ENCODE measurements around the gene CELA2A. TPM values are rescaled to one million over a fixed set of nuclear protein-coding genes. Genes with fewer than 3 reads are reported as not detected.

Gene CELA2A
- polyA plus RNA-seq, 1 donor (not counting 4 experiments of a cell fraction or from before 2014, with no cell fraction given): not detected

- no peak overlapping the region for H3K4me2 ChIP-seq (ENCODE audit: control insufficient read depth, extremely low read depth, insufficient read depth, low read depth, low read length)
- peaks cover 4 to 14% of the 10 kb centered on the region in 2 experiments for H3K36me3 ChIP-seq (ENCODE audit: control insufficient read depth in 2 of 2, extremely low read depth in 1 of 2, insufficient read depth in 2 of 2, low read length in 2 of 2)
- peaks cover 53% of the 10 kb centered on the region for H3K4me1 ChIP-seq (ENCODE audit: control insufficient read depth, extremely low read depth, insufficient read depth, low read length)
- no peak overlapping the region for H3K9ac ChIP-seq (ENCODE audit: control insufficient read depth, extremely low read depth, insufficient read depth, low read length)
- peaks cover 7% of the 10 kb centered on the region for H4K20me1 ChIP-seq (ENCODE audit: control insufficient read depth, extremely low read depth, insufficient read depth, low read length)
- dilution Hi-C loops (cut with MboI; ENCODE audit: extremely low pct_ligation_motif_present, low sequenced_read_pairs): loop anchor here (10.0 kb wide), 1 partner anchor 80 kb away; no protein-coding TSS in a partner anchor
- no peak overlapping the region for H2AFZ ChIP-seq (ENCODE audit: control insufficient read depth, low read length)
- no peaks in the 10 kb centered on the region for H3K9me3 ChIP-seq (ENCODE audit: control insufficient read depth, low read depth, low read length)
- no peak for FAIRE-seq
- no peaks in the 10 kb centered on the region for H3K27me3 ChIP-seq (ENCODE audit: control insufficient read depth, extremely low read depth, insufficient read depth, low read length)
- TF ChIP-seq EZH2 (IDR thresholded peaks at IDR 0.05; ENCODE audit: low read length) (no peak), CTCF (optimal IDR thresholded peaks at IDR 0.05 in 1 of 3, IDR thresholded peaks at IDR 0.05 in 1 of 3, conservative IDR thresholded peaks at IDR 0.05 in 1 of 3; ENCODE audit: extremely low read depth in 1 of 3, insufficient read depth in 2 of 3, low read length in 3 of 3) (no peak)
- peaks cover 73% of the 10 kb centered on the region for H3K79me2 ChIP-seq (ENCODE audit: control insufficient read depth, insufficient read depth, low read length)
- peaks cover 2% of the 10 kb centered on the region for H3K9me1 ChIP-seq (ENCODE audit: control insufficient read depth, extremely low read depth, insufficient read depth, low read length)
- no peak for DNase-seq (ENCODE audit: low read depth, low spot score)
- no peak overlapping the region for H3K27ac ChIP-seq (ENCODE audit: control insufficient read depth, insufficient read depth, low read length)
- no peak overlapping the region for H3K4me3 ChIP-seq (ENCODE audit: control insufficient read depth in 2 of 3, extremely low read depth in 1 of 3, insufficient read depth in 2 of 3, low read depth in 1 of 3, low read length in 3 of 3)
Measured at GRCh38 chr1:15414445-15414983, 42.0 kb upstream of the CELA2A start.

DNA sequence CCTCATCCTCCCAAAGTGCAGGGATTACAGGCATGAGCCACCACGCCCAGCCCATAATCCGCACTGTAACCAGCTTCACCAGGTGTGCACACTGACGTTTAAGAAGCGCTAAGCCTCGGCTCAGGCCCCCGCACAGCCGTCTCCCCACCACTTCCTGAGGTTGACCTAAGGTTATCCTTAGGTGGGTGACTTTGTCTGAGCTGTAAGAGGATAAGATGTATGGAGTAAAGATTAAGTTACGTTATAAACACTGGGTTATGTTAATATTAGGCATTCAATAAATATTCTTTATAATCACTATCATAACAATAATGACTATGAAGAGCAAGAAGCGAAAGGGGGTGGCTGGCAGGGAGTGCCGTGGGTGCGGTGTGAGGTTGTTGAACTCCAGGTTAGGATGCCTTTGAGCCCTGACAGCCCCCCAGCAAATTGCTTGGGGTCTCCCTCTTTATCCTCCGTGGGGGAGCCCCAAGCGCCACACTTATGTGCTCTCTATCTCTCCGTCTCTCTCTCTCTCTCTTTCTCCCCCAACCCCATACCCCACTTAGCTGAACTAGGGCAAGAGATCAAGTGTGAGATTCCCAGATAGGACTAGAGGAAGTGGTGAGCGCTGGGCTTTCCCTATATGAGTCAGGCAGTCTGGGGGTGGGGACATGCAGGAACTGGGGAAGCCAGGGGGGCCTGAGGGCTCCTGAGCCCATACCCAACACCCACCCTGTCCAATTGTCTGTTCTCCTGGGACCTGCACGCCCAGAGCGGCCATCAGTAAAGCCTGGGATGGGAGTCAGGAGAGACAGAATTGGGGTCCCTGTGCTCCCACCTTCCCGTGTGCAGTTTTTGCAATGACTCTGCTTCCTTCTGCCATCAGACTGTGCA is 39.2 kb upstream of the CELA2A start:
- Histone ChIP-seq H4K20me1 (ENCODE audit: control insufficient read depth, extremely low read depth, insufficient read depth, low read length) (peaks cover 6% of the 10 kb centered on the region), H3K36me3 (ENCODE audit: control insufficient read depth in 2 of 2, extremely low read depth in 1 of 2, insufficient read depth in 2 of 2, low read length in 2 of 2) (peaks cover 7 to 32% of the 10 kb centered on the region in 2 experiments), H3K27ac (ENCODE audit: control insufficient read depth, insufficient read depth, low read length) (peak overlapping the region; percentile 92), H3K79me2 (ENCODE audit: control insufficient read depth, insufficient read depth, low read length) (peaks cover 74% of the 10 kb centered on the region), H3K9me3 (ENCODE audit: control insufficient read depth, low read depth, low read length) (no peaks in the 10 kb centered on the region), H3K4me2 (ENCODE audit: control insufficient read depth, extremely low read depth, insufficient read depth, low read depth, low read length) (peak overlapping the region; percentile 79), H3K4me3 (ENCODE audit: control insufficient read depth in 2 of 3, extremely low read depth in 1 of 3, insufficient read depth in 2 of 3, low read depth in 1 of 3, low read length in 3 of 3) (peak overlapping the region in 2 of 3 experiments; percentile 24 to 54), H3K9ac (ENCODE audit: control insufficient read depth, extremely low read depth, insufficient read depth, low read length) (peak overlapping the region; percentile 71), H3K27me3 (ENCODE audit: control insufficient read depth, extremely low read depth, insufficient read depth, low read length) (no peaks in the 10 kb centered on the region), H2AFZ (ENCODE audit: control insufficient read depth, low read length) (no peak overlapping the region), H3K9me1 (ENCODE audit: control insufficient read depth, extremely low read depth, insufficient read depth, low read length) (peaks cover 2% of the 10 kb centered on the region), H3K4me1 (ENCODE audit: control insufficient read depth, extremely low read depth, insufficient read depth, low read length) (peaks cover 44% of the 10 kb centered on the region)
- FAIRE-seq: peak; percentile 86
- dilution Hi-C loops (cut with MboI; ENCODE audit: extremely low pct_ligation_motif_present, low sequenced_read_pairs): loop anchor here (10.0 kb wide), 1 partner anchor 82 kb away; no protein-coding TSS in a partner anchor
- DNase-seq (ENCODE audit: low read depth, low spot score): no peak
- TF ChIP-seq EZH2 (IDR thresholded peaks at IDR 0.05; ENCODE audit: low read length): no peak
- TF ChIP-seq CTCF (optimal IDR thresholded peaks at IDR 0.05 in 1 of 3, IDR thresholded peaks at IDR 0.05 in 1 of 3, conservative IDR thresholded peaks at IDR 0.05 in 1 of 3; ENCODE audit: extremely low read depth in 1 of 3, insufficient read depth in 2 of 3, low read length in 3 of 3): no peak

Data from keratinocyte (primary cell).